Neural cell (in vitro differentiated cells): Measurements from ENCODE around the gene SH3RF2. TPM values are rescaled to one million over a fixed set of nuclear protein-coding genes. Genes with fewer than 3 reads are reported as not detected.

Experiments used
- H2AFZ ChIP-seq: fragments of 200-600, 300-800 bp; sonication (generic), shearing (Covaris generic); 2 replicates; pipeline ENCODE4 v1.6.0; 2014; ENCODE audit warnings: low read depth, mild to moderate bottlenecking, antibody characterized with exemption, low read length, moderate library complexity
- H3F3A ChIP-seq: fragments of 200-600 bp; shearing (Covaris generic); 2 replicates; pipeline ENCODE4 v1.6.1; 2016; ENCODE audit warnings: mild to moderate bottlenecking, moderate library complexity, mixed read lengths, antibody characterized with exemption, low read length; ENCODE audit not compliant: insufficient read depth, poor library complexity, severe bottlenecking
- H3K27ac ChIP-seq: fragments of 200-600, 300-800 bp; sonication (generic), shearing (Covaris generic); 2 replicates; pipeline ENCODE4 v1.5.1; 2014; ENCODE audit warnings: mild to moderate bottlenecking, low read length, moderate library complexity
- H3K27me3 ChIP-seq: fragments of 300-800, 200-600 bp; sonication (generic), shearing (Covaris generic); 2 replicates; pipeline ENCODE4 v1.6.0; 2014; ENCODE audit warnings: mild to moderate bottlenecking, low read depth, low read length, moderate library complexity; ENCODE audit not compliant: insufficient read depth
- H3K36me3 ChIP-seq: fragments of 300-800, 200-600 bp; sonication (generic), shearing (Covaris generic); 2 replicates; pipeline ENCODE4 v1.5.1; 2014; ENCODE audit warnings: mild to moderate bottlenecking, antibody characterized with exemption, low read length, moderate library complexity; ENCODE audit not compliant: insufficient read depth
- H3K4me2 ChIP-seq: fragments of 300-800, 200-600 bp; sonication (generic), shearing (Covaris generic); 2 replicates; pipeline ENCODE4 v1.6.0; 2014; ENCODE audit warnings: mild to moderate bottlenecking, low read length
- H3K4me3 ChIP-seq: fragments of 300-800, 200-600 bp; sonication (generic), shearing (Covaris generic); 2 replicates; pipeline ENCODE4 v1.5.1; 2014; ENCODE audit warnings: mild to moderate bottlenecking, low read length, moderate library complexity
- H3K79me2 ChIP-seq: fragments of 200-600 bp; shearing (Covaris generic); replicated peaks from 2 replicates; pipeline ENCODE4 v1.6.0; 2014; ENCODE audit warnings: mild to moderate bottlenecking, low read length, moderate library complexity; ENCODE audit not compliant: insufficient read depth
- H3K9ac ChIP-seq: fragments of 300-800, 200-600 bp; sonication (generic), shearing (Covaris generic); 2 replicates; pipeline ENCODE4 v1.6.1; 2016; ENCODE audit warnings: mild to moderate bottlenecking, low read length, mixed read lengths
- H3K9me2 ChIP-seq: fragments of 200-600 bp; shearing (Covaris generic); 2 replicates; pipeline ENCODE4 v1.6.1; 2016; ENCODE audit warnings: mild to moderate bottlenecking, low read length, mixed read lengths; ENCODE audit not compliant: insufficient read depth
- H3K9me3 ChIP-seq: fragments of 200-600, 300-800 bp; sonication (generic), shearing (Covaris generic); 2 replicates; pipeline ENCODE4 v1.6.1; 2016; ENCODE audit warnings: mild to moderate bottlenecking, mixed run types, low read length, moderate library complexity, mixed read lengths
- H4K20me1 ChIP-seq: fragments of 200-600 bp; shearing (Covaris generic); 2 replicates; pipeline ENCODE4 v1.6.1; 2016; ENCODE audit warnings: mild to moderate bottlenecking, mixed run types; ENCODE audit not compliant: insufficient read depth
- CTCF ChIP-seq: fragments of 450-650 bp; IDR thresholded peaks from 2 replicates; pipeline ENCODE4 v1.5.1; 2014; ENCODE audit warnings: antibody characterized with exemption, mild to moderate bottlenecking, moderate library complexity; ENCODE audit not compliant: poor library complexity, severe bottlenecking
- EP300 ChIP-seq: fragments of 450-650 bp; conservative IDR thresholded peaks from 2 replicates; pipeline ENCODE4 v1.6.1; 2014; ENCODE audit warnings: antibody characterized with exemption, mild to moderate bottlenecking, moderate library complexity; ENCODE audit not compliant: poor library complexity, severe bottlenecking
- EZH2 ChIP-seq: fragments of 200-600, 300-800 bp; shearing (Covaris generic), sonication (generic); IDR thresholded peaks from 2 replicates; pipeline ENCODE4 v1.6.1; 2014; ENCODE audit warnings: antibody characterized with exemption, low read length, borderline replicate concordance, mild to moderate bottlenecking; ENCODE audit not compliant: insufficient read depth, poor library complexity, severe bottlenecking
- MXI1 ChIP-seq: fragments of 450-650 bp; conservative IDR thresholded peaks from 2 replicates; pipeline ENCODE4 v1.6.1; 2014; ENCODE audit warnings: antibody characterized with exemption, mild to moderate bottlenecking; ENCODE audit not compliant: poor library complexity, severe bottlenecking
- POLR2AphosphoS5 ChIP-seq: IDR thresholded peaks from 2 replicates; pipeline ENCODE4 v1.6.1; 2012
- RAD21 ChIP-seq: fragments of 450-650 bp; conservative IDR thresholded peaks from 2 replicates; pipeline ENCODE4 v1.6.1; 2014; ENCODE audit warnings: antibody characterized with exemption, mild to moderate bottlenecking, moderate library complexity
- REST ChIP-seq: IDR thresholded peaks from 2 replicates; pipeline ENCODE4 v1.6.1; 2012; ENCODE audit warnings: borderline replicate concordance
- SMC3 ChIP-seq: fragments of 450-650 bp; conservative IDR thresholded peaks from 2 replicates; pipeline ENCODE4 v1.6.1; 2014; ENCODE audit warnings: antibody characterized with exemption, mild to moderate bottlenecking, moderate library complexity; ENCODE audit not compliant: poor library complexity
- TAF1 ChIP-seq: IDR thresholded peaks from 2 replicates; pipeline ENCODE4 v1.6.1; 2012; ENCODE audit warnings: low read depth
- polyA plus RNA-seq: library from polyadenylated mRNA; depleted of rRNA; stranded (reverse); fragments of >200 nt; gene quantifications from 2 replicates; pipeline ENCODE4 v1.2.3, GENCODE V29; 2014

The SH3RF2 gene
- polyA plus RNA-seq, 1 donor from 2014 or later: not detected

GRCh38 chr5:145912594-145912993 lies 23.8 kb upstream of the SH3RF2 start:
- Histone ChIP-seq H3K36me3 (no peaks in the 10 kb centered on the region), H3K27me3 (no peaks in the 10 kb centered on the region), H3K9me2 (no peaks in the 10 kb centered on the region), H3K9ac (no peak overlapping the region), H3K79me2 (no peaks in the 10 kb centered on the region), H4K20me1 (no peaks in the 10 kb centered on the region), H3K27ac (no peak overlapping the region), H3K4me3 (no peak overlapping the region), H3K9me3 (no peaks in the 10 kb centered on the region), H3K4me2 (no peak overlapping the region), H3F3A (no peaks in the 10 kb centered on the region), H2AFZ (no peak overlapping the region)
- no peak for TF ChIP-seq MXI1
- TF ChIP-seq POLR2AphosphoS5: no peak
- TF ChIP-seq TAF1: no peak
- no peak for TF ChIP-seq REST
- TF ChIP-seq EP300: no peak
- no peak for TF ChIP-seq EZH2
- no peak for TF ChIP-seq RAD21
- TF ChIP-seq SMC3: no peak
- no peak for TF ChIP-seq CTCF

- H3K9me2 ChIP-seq: no peaks in the 10 kb centered on the region
- H3K79me2 ChIP-seq: no peaks in the 10 kb centered on the region
- no peak overlapping the region for H3K4me2 ChIP-seq
- TF ChIP-seq MXI1 (no peak), EP300 (no peak), REST (no peak), RAD21 (no peak), TAF1 (no peak), POLR2AphosphoS5 (no peak), CTCF (no peak), EZH2 (no peak), SMC3 (no peak)
- H3K9me3 ChIP-seq: no peaks in the 10 kb centered on the region
- no peaks in the 10 kb centered on the region for H3K27me3 ChIP-seq
- no peaks in the 10 kb centered on the region for H4K20me1 ChIP-seq
- H2AFZ ChIP-seq: no peak overlapping the region
- no peak overlapping the region for H3K4me3 ChIP-seq
- no peak overlapping the region for H3K27ac ChIP-seq
- H3K9ac ChIP-seq: no peak overlapping the region
- H3K36me3 ChIP-seq: no peaks in the 10 kb centered on the region
- H3F3A ChIP-seq: no peaks in the 10 kb centered on the region
Observed at GRCh38 chr5:145913701-145914100, 22.7 kb upstream of the SH3RF2 start.
